ENCODE results near the gene SMIM35. TPM values are rescaled to one million over a fixed set of nuclear protein-coding genes. Genes with fewer than 3 reads are reported as not detected.

The SMIM35 gene
- total RNA-seq, 1 donor from 2014 or later, result not detected

- DNase-seq (ENCODE audit: low spot score in 2 of 2) (no peak), FAIRE-seq (no peak)
These were observed 24.4 kb upstream of the SMIM35 start for GRCh38 chr11:118111019-118111743.

- DNase-seq (ENCODE audit: low spot score in 2 of 2), result no peak
- FAIRE-seq, result no peak
These were observed 22.5 kb upstream of the SMIM35 start for GRCh38 chr11:118109231-118109630.

GRCh38 chr11:118108513-118108912 is 21.8 kb upstream of the SMIM35 start:
- DNase-seq (ENCODE audit: low spot score in 2 of 2) (no peak), FAIRE-seq (no peak)

GRCh38 chr11:118106789-118107335 is 20.1 kb upstream of the SMIM35 start:
- DNase-seq (ENCODE audit: low spot score in 2 of 2), result no peak
- no peak for FAIRE-seq

GRCh38 chr11:118105657-118106305 is 19.0 kb upstream of the SMIM35 start:
- FAIRE-seq (no peak), DNase-seq (ENCODE audit: low spot score in 2 of 2) (no peak)

- no peak for FAIRE-seq
These were observed 17.7 kb upstream of the SMIM35 start for GRCh38 chr11:118104491-118104890.

GRCh38 chr11:118102721-118103261 is 16.0 kb upstream of the SMIM35 start:
- DNase-seq (ENCODE audit: low spot score in 2 of 2) (no peak), FAIRE-seq (no peak)

More at GRCh38 chr11:118104491-118104890, 17.7 kb upstream of the SMIM35 start:
- no peak for DNase-seq (ENCODE audit: low spot score in 2 of 2)

GRCh38 chr11:118100691-118101232 is 14.0 kb upstream of the SMIM35 start:
- DNase-seq (ENCODE audit: low spot score in 2 of 2) (no peak), FAIRE-seq (no peak)

GRCh38 chr11:118099838-118100556 is 13.2 kb upstream of the SMIM35 start:
- no peak for DNase-seq (ENCODE audit: low spot score in 2 of 2)
- no peak for FAIRE-seq

GRCh38 chr11:118098996-118099837 is 12.5 kb upstream of the SMIM35 start:
- DNase-seq (ENCODE audit: low spot score in 2 of 2), result no peak

GRCh38 chr11:118095967-118096367 is 9.2 kb upstream of the SMIM35 start:
- no peak for FAIRE-seq
- no peak for DNase-seq (ENCODE audit: low spot score in 2 of 2)

More at GRCh38 chr11:118098996-118099837, 12.5 kb upstream of the SMIM35 start:
- no peak for FAIRE-seq

GRCh38 chr11:118095493-118095892 is 8.7 kb upstream of the SMIM35 start:
- DNase-seq (ENCODE audit: low spot score in 2 of 2) (no peak), FAIRE-seq (no peak)

- FAIRE-seq (no peak), DNase-seq (ENCODE audit: low spot score in 2 of 2) (no peak)
These were observed 6.3 kb upstream of the SMIM35 start for GRCh38 chr11:118092907-118093571.

- no peak for DNase-seq (ENCODE audit: low spot score in 2 of 2)
- FAIRE-seq, result no peak
These were observed 4.9 kb upstream of the SMIM35 start for GRCh38 chr11:118091690-118092089.

- no peak for FAIRE-seq
- DNase-seq (ENCODE audit: low spot score in 2 of 2), result no peak
These were observed 3.9 kb upstream of the SMIM35 start for GRCh38 chr11:118090545-118091162.

- DNase-seq (ENCODE audit: low spot score in 2 of 2) (no peak), FAIRE-seq (no peak)
These were observed 1.8 kb upstream of the SMIM35 start for GRCh38 chr11:118088531-118088930.

GRCh38 chr11:118087931-118088330 is 1.2 kb upstream of the SMIM35 start:
- DNase-seq (ENCODE audit: low spot score in 2 of 2) (no peak), FAIRE-seq (no peak)

- FAIRE-seq, result no peak
- no peak for DNase-seq (ENCODE audit: low spot score in 2 of 2)
These were observed 2.1 kb downstream of the SMIM35 start for GRCh38 chr11:118084656-118085055.

GRCh38 chr11:118084247-118084646 is 2.5 kb downstream of the SMIM35 start:
- DNase-seq (ENCODE audit: low spot score in 2 of 2) (peak in 1 of 2 donors; percentile 35), FAIRE-seq (no peak)
